ENCODE data around the gene PIK3C2B. TPM values are rescaled to one million over a fixed set of nuclear protein-coding genes. Genes with fewer than 3 reads are reported as not detected.
"Not testable (repeated sequence)": the region's sequence is repeated elsewhere in the genome, so short reads cannot be mapped to it uniquely, and the experiment has no call there.

PIK3C2B gene
- total RNA-seq, 2 experiments from 2014 or later, result 38.2 to 44.0 TPM

- Mint-ChIP-seq H3K27ac (no peak overlapping the region), H3K4me3 (no peak overlapping the region), H3K36me3 (ENCODE audit: low read depth) (no peaks in the 10 kb centered on the region), H3K27me3 (no peaks in the 10 kb centered on the region), H3K4me1 (peaks cover 32% of the 10 kb centered on the region), H3K9me3 (ENCODE audit: low read depth) (no peaks in the 10 kb centered on the region)
- CTCF ChIA-PET, result interaction anchor here (0.6 to 18.6 kb wide), 3 partner anchors 59 to 196 kb away, joined by 3 to 910 read pairs (median 4); no protein-coding TSS in a partner anchor
- POLR2A ChIA-PET, result interaction anchor here (1.8 kb wide), 1 partner anchor 18 kb away, joined by 6 read pairs; the partner anchor contains the start of gene MDM4
- DNase-seq (no peak), ATAC-seq (no peak)
- intact Hi-C loops (cut with DNase I, micrococcal nuclease), result no loop called here
These were observed 4.4 kb upstream of the PIK3C2B start for GRCh38 chr1:204498981-204499380.

- peak overlapping the region; percentile 95 for H3K4me3 Mint-ChIP-seq
- POLR2A ChIA-PET, result no interaction called here
- CTCF ChIA-PET, result interaction anchor here (0.6 to 18.6 kb wide), 7 partner anchors 7 to 126 kb away, joined by 3 to 910 read pairs (median 25); partner anchors contain the start of gene MDM4
- DNase-seq, result no peak
- no peaks in the 10 kb centered on the region for H3K9me3 Mint-ChIP-seq (ENCODE audit: low read depth)
- H3K27me3 Mint-ChIP-seq, result no peaks in the 10 kb centered on the region
- ATAC-seq, result no peak
- intact Hi-C loops (cut with DNase I, micrococcal nuclease), result loop anchor here in 1 of 2 experiments (2.0 kb wide), 1 partner anchor 49 kb away; no protein-coding TSS in a partner anchor
- peaks cover 52% of the 10 kb centered on the region for H3K4me1 Mint-ChIP-seq
- H3K27ac Mint-ChIP-seq, result peak overlapping the region; percentile 84
- no peaks in the 10 kb centered on the region for H3K36me3 Mint-ChIP-seq (ENCODE audit: low read depth)
These were observed 1.2 kb upstream of the PIK3C2B start for GRCh38 chr1:204495777-204496176.

DNA sequence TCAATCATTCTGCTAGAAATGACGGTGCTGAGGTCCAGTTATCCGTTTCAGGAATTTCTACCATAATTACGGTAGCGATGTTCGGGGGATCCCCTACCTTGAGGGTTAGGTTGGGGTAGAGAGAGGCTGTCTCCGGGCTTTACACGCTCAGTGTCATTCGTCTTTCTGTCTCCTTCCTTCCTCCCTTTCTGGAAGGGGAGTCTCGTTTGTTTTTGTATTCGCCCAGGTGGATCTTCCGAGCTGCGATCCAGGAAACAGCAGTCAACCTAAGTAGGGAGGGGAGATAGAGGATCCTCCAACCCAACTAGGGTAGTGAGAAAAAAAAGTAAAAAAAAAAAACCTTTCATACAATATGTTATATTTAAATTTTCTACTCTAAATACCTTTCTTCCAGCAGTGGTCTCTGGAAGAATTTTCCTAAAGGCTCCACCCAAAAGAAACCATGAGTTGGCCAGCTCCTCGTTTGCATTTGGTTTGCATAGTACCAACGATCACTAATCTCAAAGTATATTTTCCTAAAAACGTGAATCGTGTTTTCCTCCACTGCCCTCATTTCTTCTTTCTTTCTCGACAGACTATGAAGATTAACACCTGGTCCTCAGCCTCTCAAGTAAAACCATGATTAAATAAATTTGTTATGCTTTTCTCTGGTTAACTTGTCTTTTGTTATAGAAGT is 611 bp upstream of the PIK3C2B start:
- ATAC-seq, result peak; percentile 61
- Mint-ChIP-seq H3K27ac (peak overlapping the region; percentile 91), H3K27me3 (no peaks in the 10 kb centered on the region), H3K4me3 (peak overlapping the region; percentile 95), H3K36me3 (ENCODE audit: low read depth) (peaks cover 2% of the 10 kb centered on the region), H3K9me3 (ENCODE audit: low read depth) (no peaks in the 10 kb centered on the region), H3K4me1 (peaks cover 58% of the 10 kb centered on the region)
- ChIA-PET POLR2A (interaction anchor here (1.1 to 2.6 kb wide), 3 partner anchors 21 to 84 kb away, joined by 3 to 13 read pairs (median 6); partner anchors contain the start of gene MDM4), CTCF (interaction anchor here (0.6 to 18.6 kb wide), 16 partner anchors 7 to 289 kb away, joined by 3 to 910 read pairs (median 5); partner anchors contain the start of gene MDM4)
- no peak for DNase-seq
- intact Hi-C loops (cut with DNase I, micrococcal nuclease), result loop anchor here in 1 of 2 experiments (2.0 kb wide), 1 partner anchor 48 kb away; no protein-coding TSS in a partner anchor

DNA sequence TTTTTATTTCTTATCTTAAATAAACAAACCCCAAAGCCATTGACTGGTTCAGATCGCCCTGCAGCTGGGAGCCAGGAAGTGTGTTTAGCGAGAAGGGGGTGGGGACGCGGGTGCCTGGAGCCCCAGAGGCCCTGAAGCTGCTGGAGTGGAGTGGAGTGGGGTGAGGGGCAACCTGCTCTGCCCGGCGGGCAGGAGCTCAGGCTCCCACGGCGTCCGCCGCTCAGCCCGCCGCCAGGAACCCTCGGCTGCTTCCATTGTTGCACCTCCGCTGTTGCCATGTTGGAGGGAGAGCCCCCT is 673 bp downstream of the PIK3C2B start:
- intact Hi-C loops (cut with DNase I, micrococcal nuclease), result loop anchor here (1.0 to 2.0 kb wide), 6 partner anchors 9 to 83 kb away; partner anchors contain the start of genes PPP1R15B (in 2 of the 2) and MDM4 (in 1 of the 2)
- H3K36me3 Mint-ChIP-seq (ENCODE audit: low read depth), result peaks cover 4% of the 10 kb centered on the region
- peak overlapping the region; percentile 82 for H3K27ac Mint-ChIP-seq
- no peaks in the 10 kb centered on the region for H3K9me3 Mint-ChIP-seq (ENCODE audit: low read depth)
- ATAC-seq (peak; percentile 39), DNase-seq (peak; percentile 72)
- no peaks in the 10 kb centered on the region for H3K27me3 Mint-ChIP-seq
- H3K4me3 Mint-ChIP-seq, result peak overlapping the region; percentile 95
- ChIA-PET CTCF (interaction anchor here (0.6 to 18.6 kb wide), 15 partner anchors 9 to 116 kb away, joined by 3 to 910 read pairs (median 5); partner anchors contain the start of gene MDM4), POLR2A (interaction anchor here (0.5 to 2.6 kb wide), 13 partner anchors 11 to 130 kb away, joined by 3 to 13 read pairs (median 3); partner anchors contain the start of gene MDM4)
- H3K4me1 Mint-ChIP-seq, result peaks cover 60% of the 10 kb centered on the region

DNA sequence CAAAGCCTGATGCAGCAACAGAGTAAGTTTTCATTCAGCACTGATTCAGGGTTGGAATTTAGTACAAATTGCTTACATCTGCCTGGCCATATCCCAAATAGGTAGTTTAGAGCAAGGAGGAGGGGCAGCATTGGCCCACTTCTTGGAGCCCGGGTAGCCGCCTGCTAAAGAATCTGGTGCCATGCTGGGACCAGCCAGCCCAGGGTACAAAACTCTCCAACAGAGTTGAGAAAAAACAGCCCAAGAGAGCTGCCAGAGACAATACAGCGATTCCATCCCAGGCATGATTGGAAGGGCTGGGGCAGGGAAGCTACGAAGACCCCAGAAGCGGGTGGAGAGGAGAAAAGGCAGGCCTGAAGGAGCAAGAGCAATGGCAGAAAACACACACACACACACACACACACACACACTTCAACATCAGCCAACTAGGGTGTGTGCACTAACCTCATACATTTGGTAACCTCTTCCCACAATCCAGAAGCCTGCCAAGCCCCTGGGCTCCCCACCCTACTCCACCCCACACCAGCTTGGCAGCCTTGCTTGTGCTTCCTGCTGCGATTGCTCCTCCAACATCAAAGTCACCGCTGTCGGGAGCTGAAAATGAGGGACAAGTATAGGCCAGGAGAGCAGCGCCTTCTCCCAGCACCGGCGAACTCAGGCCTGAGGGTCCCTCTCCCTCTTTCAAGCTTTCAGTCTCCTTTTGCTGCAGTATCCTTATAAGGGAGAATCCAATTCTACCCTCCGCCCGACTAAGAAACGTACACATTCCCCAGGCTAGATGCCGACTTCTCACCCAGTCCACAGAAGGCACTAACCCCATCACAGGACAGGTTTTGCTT is 1.2 kb downstream of the PIK3C2B start:
- no peak for ATAC-seq
- intact Hi-C loops (cut with DNase I, micrococcal nuclease), result no loop called here
- ChIA-PET CTCF (interaction anchor here (0.6 to 18.6 kb wide), 13 partner anchors 9 to 98 kb away, joined by 3 to 910 read pairs (median 8); partner anchors contain the start of gene MDM4), POLR2A (interaction anchor here (0.6 to 2.6 kb wide), 16 partner anchors 12 to 129 kb away, joined by 3 to 13 read pairs (median 3); partner anchors contain the start of gene MDM4)
- H3K9me3 Mint-ChIP-seq (ENCODE audit: low read depth), result no peaks in the 10 kb centered on the region
- no peaks in the 10 kb centered on the region for H3K27me3 Mint-ChIP-seq
- H3K36me3 Mint-ChIP-seq (ENCODE audit: low read depth), result peaks cover 7% of the 10 kb centered on the region
- peak overlapping the region; percentile 82 for H3K27ac Mint-ChIP-seq
- H3K4me1 Mint-ChIP-seq, result peaks cover 61% of the 10 kb centered on the region
- peak overlapping the region; percentile 95 for H3K4me3 Mint-ChIP-seq
- DNase-seq, result peak; percentile 43

GRCh38 chr1:204491655-204492054 is 3.0 kb downstream of the PIK3C2B start:
- Mint-ChIP-seq H3K4me1 (peaks cover 65% of the 10 kb centered on the region), H3K36me3 (ENCODE audit: low read depth) (peaks cover 11% of the 10 kb centered on the region), H3K27ac (peak overlapping the region; percentile 49), H3K4me3 (no peak overlapping the region), H3K9me3 (ENCODE audit: low read depth) (no peaks in the 10 kb centered on the region), H3K27me3 (no peaks in the 10 kb centered on the region)
- no peak for DNase-seq
- intact Hi-C loops (cut with DNase I, micrococcal nuclease), result no loop called here
- ChIA-PET CTCF (interaction anchor here (0.6 to 18.6 kb wide), 8 partner anchors 9 to 221 kb away, joined by 3 to 910 read pairs (median 4); no protein-coding TSS in a partner anchor), POLR2A (no interaction called here)
- no peak for ATAC-seq

DNA sequence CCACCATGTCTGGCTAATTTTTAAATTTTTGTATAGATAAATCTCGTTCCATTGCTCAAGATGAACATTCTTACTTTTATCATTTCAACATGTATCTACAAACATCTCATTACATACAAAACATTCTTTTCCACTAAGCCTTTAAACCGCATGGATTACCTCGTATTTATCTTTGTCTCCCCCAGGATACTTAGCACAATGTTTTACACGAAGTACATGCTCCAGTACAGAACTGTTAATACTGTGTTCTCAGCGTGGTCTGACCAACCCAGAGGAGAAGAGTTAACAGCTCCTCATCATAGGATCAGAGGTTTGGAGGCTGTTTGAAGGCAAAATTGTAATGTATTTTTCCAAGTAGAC is 7.4 kb downstream of the PIK3C2B start:
- Mint-ChIP-seq H3K4me1 (peaks cover 40% of the 10 kb centered on the region), H3K36me3 (ENCODE audit: low read depth) (peaks cover 11% of the 10 kb centered on the region), H3K27me3 (no peaks in the 10 kb centered on the region), H3K27ac (no peak overlapping the region), H3K9me3 (ENCODE audit: low read depth) (no peaks in the 10 kb centered on the region), H3K4me3 (no peak overlapping the region)
- CTCF ChIA-PET, result interaction anchor here (0.9 to 3.4 kb wide), 6 partner anchors 16 to 64 kb away, joined by 3 to 13 read pairs (median 4); no protein-coding TSS in a partner anchor
- POLR2A ChIA-PET, result interaction anchor here (0.7 kb wide), 1 partner anchor 858 kb away, joined by 4 read pairs; no protein-coding TSS in a partner anchor
- no peak for DNase-seq
- no peak for ATAC-seq
- intact Hi-C loops (cut with DNase I, micrococcal nuclease), result no loop called here

- peaks cover 11% of the 10 kb centered on the region for H3K36me3 Mint-ChIP-seq (ENCODE audit: low read depth)
- H3K9me3 Mint-ChIP-seq (ENCODE audit: low read depth); H3K27ac Mint-ChIP-seq; H3K27me3 Mint-ChIP-seq; H3K4me3 Mint-ChIP-seq; intact Hi-C loops (cut with DNase I, micrococcal nuclease): not testable (repeated sequence)
- ATAC-seq (peak; percentile 50), DNase-seq (peak; percentile 39)
- H3K4me1 Mint-ChIP-seq, result peaks cover 35% of the 10 kb centered on the region
- POLR2A ChIA-PET, result interaction anchor here (0.6 to 0.7 kb wide), 2 partner anchors 98 to 858 kb away, joined by 4 read pairs; no protein-coding TSS in a partner anchor
- CTCF ChIA-PET, result interaction anchor here (0.8 to 3.4 kb wide), 4 partner anchors 9 to 64 kb away, joined by 3 to 13 read pairs (median 3); no protein-coding TSS in a partner anchor
These were observed 7.9 kb downstream of the PIK3C2B start for GRCh38 chr1:204486513-204487255.

- CTCF ChIA-PET, result interaction anchor here (1.3 kb wide), 1 partner anchor 53 kb away, joined by 7 read pairs; no protein-coding TSS in a partner anchor
These were observed 10.8 kb downstream of the PIK3C2B start for GRCh38 chr1:204483791-204484190.

DNA sequence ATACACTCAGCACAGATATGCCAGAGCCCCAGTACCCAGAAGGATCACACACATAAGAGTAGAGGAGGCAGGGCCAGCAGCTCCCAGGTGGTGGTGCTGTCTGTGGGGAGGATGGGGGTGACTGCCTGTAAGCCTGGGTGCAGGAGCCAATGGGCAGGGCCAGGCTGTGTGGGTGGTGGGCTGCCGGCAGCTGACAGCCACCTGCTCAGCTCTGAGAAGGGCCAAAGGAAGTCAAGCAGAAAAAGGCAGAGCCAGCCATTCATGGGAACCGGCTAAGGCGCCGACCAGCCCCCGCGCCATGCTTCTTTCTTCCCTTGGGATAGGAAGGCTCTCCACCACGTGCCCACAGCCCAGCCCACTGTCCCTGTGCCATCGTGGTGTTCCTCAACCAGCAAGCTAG is 14.1 kb downstream of the PIK3C2B start:
- peak; percentile 67 for ATAC-seq
- Mint-ChIP-seq H3K27ac (no peak overlapping the region), H3K36me3 (ENCODE audit: low read depth) (no peaks in the 10 kb centered on the region), H3K4me1 (peaks cover 52% of the 10 kb centered on the region), H3K9me3 (ENCODE audit: low read depth) (no peaks in the 10 kb centered on the region), H3K4me3 (no peak overlapping the region), H3K27me3 (no peaks in the 10 kb centered on the region)
- POLR2A ChIA-PET, result no interaction called here
- intact Hi-C loops (cut with DNase I, micrococcal nuclease), result no loop called here
- CTCF ChIA-PET, result interaction anchor here (0.8 to 5.9 kb wide), 3 partner anchors 13 to 83 kb away, joined by 3 to 47 read pairs (median 10); partner anchors contain the start of gene PIK3C2B
- DNase-seq, result peak; percentile 33

More at GRCh38 chr1:204483791-204484190, 10.8 kb downstream of the PIK3C2B start:
- Mint-ChIP-seq H3K9me3 (ENCODE audit: low read depth) (no peaks in the 10 kb centered on the region), H3K27ac (no peak overlapping the region), H3K4me1 (peaks cover 46% of the 10 kb centered on the region), H3K36me3 (ENCODE audit: low read depth) (peaks cover 7% of the 10 kb centered on the region), H3K4me3 (no peak overlapping the region), H3K27me3 (no peaks in the 10 kb centered on the region)
- ATAC-seq (no peak), DNase-seq (no peak)
- POLR2A ChIA-PET, result no interaction called here
- intact Hi-C loops (cut with DNase I, micrococcal nuclease), result no loop called here

Data from activated CD4-positive, alpha-beta T cell treated with anti-CD3 and anti-CD28 coated beads for 36 hours (primary cell).